Measurements from ENCODE around the gene SAC3D1.

SAC3D1 gene

GRCh38 chr11:65087827-65088226 lies 46.8 kb downstream of the SAC3D1 start:
- DNase-seq (ENCODE audit: low read depth in 2 of 2) = no peak

- no peak for DNase-seq (ENCODE audit: low read depth in 2 of 2)
Measured at GRCh38 chr11:65089621-65090020, 48.6 kb downstream of the SAC3D1 start.

- no peak for DNase-seq (ENCODE audit: low read depth in 2 of 2)
Measured at GRCh38 chr11:65090628-65091027, 49.6 kb downstream of the SAC3D1 start.

All from stimulated activated CD8-positive, alpha-beta memory T cell treated with anti-CD3 and anti-CD28 coated beads, Interleukin-15, amount 100 ng/mL, for 4 hours (primary cell).